ENCODE data around the gene BCAT1.

- TF ChIP-seq, protein P1, sequence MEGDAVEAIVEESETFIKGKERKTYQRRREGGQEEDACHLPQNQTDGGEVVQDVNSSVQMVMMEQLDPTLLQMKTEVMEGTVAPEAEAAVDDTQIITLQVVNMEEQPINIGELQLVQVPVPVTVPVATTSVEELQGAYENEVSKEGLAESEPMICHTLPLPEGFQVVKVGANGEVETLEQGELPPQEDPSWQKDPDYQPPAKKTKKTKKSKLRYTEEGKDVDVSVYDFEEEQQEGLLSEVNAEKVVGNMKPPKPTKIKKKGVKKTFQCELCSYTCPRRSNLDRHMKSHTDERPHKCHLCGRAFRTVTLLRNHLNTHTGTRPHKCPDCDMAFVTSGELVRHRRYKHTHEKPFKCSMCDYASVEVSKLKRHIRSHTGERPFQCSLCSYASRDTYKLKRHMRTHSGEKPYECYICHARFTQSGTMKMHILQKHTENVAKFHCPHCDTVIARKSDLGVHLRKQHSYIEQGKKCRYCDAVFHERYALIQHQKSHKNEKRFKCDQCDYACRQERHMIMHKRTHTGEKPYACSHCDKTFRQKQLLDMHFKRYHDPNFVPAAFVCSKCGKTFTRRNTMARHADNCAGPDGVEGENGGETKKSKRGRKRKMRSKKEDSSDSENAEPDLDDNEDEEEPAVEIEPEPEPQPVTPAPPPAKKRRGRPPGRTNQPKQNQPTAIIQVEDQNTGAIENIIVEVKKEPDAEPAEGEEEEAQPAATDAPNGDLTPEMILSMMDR (IDR thresholded peaks at IDR 0.05; ENCODE audit: borderline replicate concordance, extremely low read depth, low read length, poor library complexity, severe bottlenecking): no peak
- TF ChIP-seq EZH2 (IDR thresholded peaks at IDR 0.05; ENCODE audit: borderline replicate concordance, low read depth, low read length, severe bottlenecking): no peak
These were observed 513 bp downstream of the BCAT1 start for GRCh38 chr12:24948420-24948756.

Data from DND-41 (cell line).